Gastrocnemius medialis (tissue), 4 donors: ENCODE data around the gene CHTF8. TPM values are rescaled to one million over a fixed set of nuclear protein-coding genes. Genes with fewer than 3 reads are reported as not detected.

ENCODE experiments used
- ATAC-seq, 2 donors: fragments of 150-250 bp; one replicate each; pipeline ENCODE4 v1.9.1; 2016
- DNase-seq, 2 donors: peaks; one replicate each; pipeline ENCODE4 v3.0.0-alpha.2; 2019
- H3K27ac ChIP-seq, 4 donors: fragments of 200-600 bp; sonication (generic); 1 replicate in 1 of 4; 2 replicates in 3 of 4; pipeline ENCODE4 v1.5.1; 2016 to 2018; ENCODE audit warnings: mild to moderate bottlenecking in 2 of 4, moderate library complexity in 1 of 4
- H3K27me3 ChIP-seq, 3 donors: fragments of 200-600 bp; sonication (generic) in 2 of 3; 1 replicate in 1 of 3; 2 replicates in 2 of 3; pipeline versions ENCODE4 v1.5.1 to v1.6.0; 2016 to 2019; ENCODE audit warnings: mild to moderate bottlenecking in 1 of 3, moderate library complexity in 1 of 3
- H3K36me3 ChIP-seq, 2 donors: fragments of 200-600 bp; sonication (generic) in 1 of 2; one replicate each; pipeline ENCODE4 v1.5.1; 2017 to 2018
- H3K4me1 ChIP-seq, 2 donors: fragments of 200-600 bp; sonication (generic) in 1 of 2; one replicate each; pipeline ENCODE4 v1.5.1; 2016 to 2017; ENCODE audit warnings: mild to moderate bottlenecking in 2 of 2
- H3K4me3 ChIP-seq, 4 donors: fragments of 200-600 bp; sonication (generic) in 3 of 4; 1 replicate in 1 of 4; 2 replicates in 3 of 4; pipeline ENCODE4 v1.5.1; 2016 to 2019; ENCODE audit warnings: mild to moderate bottlenecking in 2 of 4
- H3K9me3 ChIP-seq, 3 donors: fragments of 200-600 bp; sonication (generic) in 2 of 3; 1 replicate in 1 of 3; 2 replicates in 2 of 3; pipeline ENCODE4 v1.5.1; 2016 to 2019
- POLR2A ChIP-seq, 2 donors: fragments of 450-650 bp; IDR thresholded peaks; one replicate each; pipeline ENCODE4 v1.6.1; 2017; ENCODE audit warnings: antibody characterized with exemption in 2 of 2, mild to moderate bottlenecking in 2 of 2, moderate library complexity in 2 of 2
- in situ Hi-C, 4 donors: fragments of 200-750 bp; cut with MboI; loops; one replicate each; pipeline versions ENCODE4 v1.15.0 to v1.8.0; 2017; ENCODE audit warnings: low sequenced_read_pairs in 4 of 4
- intact Hi-C: fragments of 100-400 bp; cut with DNase I; formaldehyde crosslinking; loops from one replicate; pipeline ENCODE4 v1.15.1; 2023; ENCODE audit warnings: low total_unique reads
- total RNA-seq, 4 donors: library from RNA; depleted of rRNA; stranded (reverse); fragments of >200 nt; gene quantifications; one replicate each; pipeline versions ENCODE4 v1.1.0 to v1.2.3, GENCODE V29; 2016
- TF ChIP-seq, protein P1 (sequence below), 5 experiments: fragments of 450-650 bp in 3 of 5; fragments of 200-600 bp in 2 of 5; sonication (generic) in 2 of 5; IDR thresholded peaks in 4 of 5; conservative IDR thresholded peaks in 1 of 5; 1 replicate in 4 of 5; 2 replicates in 1 of 5; pipeline ENCODE4 v1.5.1; 2016 to 2019; ENCODE audit warnings: antibody characterized with exemption in 5 of 5, mild to moderate bottlenecking in 3 of 5, moderate library complexity in 3 of 5

CHTF8 gene
- total RNA-seq, 4 donors from 2014 or later = 27.3 to 52.3 (median 34.8) TPM

DNA sequence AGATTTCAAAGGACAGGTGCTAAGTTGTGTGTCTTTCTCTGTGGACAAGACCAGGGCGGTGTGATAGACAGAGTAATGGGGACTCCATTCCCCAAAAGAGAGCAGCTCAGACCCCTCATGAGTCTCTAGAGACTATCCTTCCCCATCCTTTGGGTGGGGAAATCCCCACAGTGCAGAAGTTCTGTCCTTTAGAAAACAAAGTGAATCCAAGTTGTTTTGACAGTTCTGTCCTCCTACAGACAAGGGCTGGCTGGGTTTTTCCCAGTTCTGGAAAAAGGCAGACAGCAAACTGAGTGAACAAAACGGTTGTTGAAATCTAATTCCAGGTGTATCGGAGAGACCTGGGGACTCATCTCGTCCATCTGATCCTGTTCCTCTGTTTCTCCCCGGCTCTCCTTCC is 37.9 kb downstream of the CHTF8 start:
- no peaks in the 10 kb centered on the region for H3K9me3 ChIP-seq
- no peaks in the 10 kb centered on the region for H3K27me3 ChIP-seq
- TF ChIP-seq, protein P1, sequence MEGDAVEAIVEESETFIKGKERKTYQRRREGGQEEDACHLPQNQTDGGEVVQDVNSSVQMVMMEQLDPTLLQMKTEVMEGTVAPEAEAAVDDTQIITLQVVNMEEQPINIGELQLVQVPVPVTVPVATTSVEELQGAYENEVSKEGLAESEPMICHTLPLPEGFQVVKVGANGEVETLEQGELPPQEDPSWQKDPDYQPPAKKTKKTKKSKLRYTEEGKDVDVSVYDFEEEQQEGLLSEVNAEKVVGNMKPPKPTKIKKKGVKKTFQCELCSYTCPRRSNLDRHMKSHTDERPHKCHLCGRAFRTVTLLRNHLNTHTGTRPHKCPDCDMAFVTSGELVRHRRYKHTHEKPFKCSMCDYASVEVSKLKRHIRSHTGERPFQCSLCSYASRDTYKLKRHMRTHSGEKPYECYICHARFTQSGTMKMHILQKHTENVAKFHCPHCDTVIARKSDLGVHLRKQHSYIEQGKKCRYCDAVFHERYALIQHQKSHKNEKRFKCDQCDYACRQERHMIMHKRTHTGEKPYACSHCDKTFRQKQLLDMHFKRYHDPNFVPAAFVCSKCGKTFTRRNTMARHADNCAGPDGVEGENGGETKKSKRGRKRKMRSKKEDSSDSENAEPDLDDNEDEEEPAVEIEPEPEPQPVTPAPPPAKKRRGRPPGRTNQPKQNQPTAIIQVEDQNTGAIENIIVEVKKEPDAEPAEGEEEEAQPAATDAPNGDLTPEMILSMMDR (IDR thresholded peaks at IDR 0.05 in 4 of 5, conservative IDR thresholded peaks at IDR 0.05 in 1 of 5) = no peak
- no peak for TF ChIP-seq POLR2A (IDR thresholded peaks at IDR 0.05)
- intact Hi-C loops (no loop called here), in situ Hi-C loops (no loop called here)
- H3K27ac ChIP-seq = no peak overlapping the region
- no peaks in the 10 kb centered on the region for H3K36me3 ChIP-seq
- H3K4me3 ChIP-seq = no peak overlapping the region
- DNase-seq = no peak
- no peaks in the 10 kb centered on the region for H3K4me1 ChIP-seq
- no peak for ATAC-seq

DNA sequence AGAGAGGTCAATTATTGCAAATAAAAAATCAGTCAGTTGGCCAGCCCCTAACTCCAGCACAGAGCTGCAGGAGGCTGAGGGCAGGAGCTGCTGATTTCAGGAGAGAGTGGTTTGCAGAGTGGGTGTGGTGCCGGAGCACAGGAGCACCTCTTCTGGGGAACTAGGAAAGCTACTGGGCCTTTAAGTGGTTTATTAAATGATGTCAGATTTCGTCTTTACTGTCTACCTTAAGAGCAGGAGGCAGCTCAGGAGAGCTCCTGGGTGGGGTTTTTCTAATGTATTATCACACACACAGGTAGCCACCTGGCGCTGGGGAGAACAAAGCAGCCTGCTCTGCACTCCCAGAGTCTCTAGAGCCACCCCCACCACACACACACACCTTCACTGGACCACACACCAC is 38.4 kb downstream of the CHTF8 start:
- intact Hi-C loops = no loop called here
- Histone ChIP-seq H3K4me1 (no peaks in the 10 kb centered on the region), H3K27ac (no peak overlapping the region), H3K27me3 (no peaks in the 10 kb centered on the region), H3K36me3 (no peaks in the 10 kb centered on the region), H3K4me3 (no peak overlapping the region), H3K9me3 (no peaks in the 10 kb centered on the region)
- TF ChIP-seq POLR2A (IDR thresholded peaks at IDR 0.05) = no peak
- TF ChIP-seq, protein P1 (IDR thresholded peaks at IDR 0.05 in 4 of 5, conservative IDR thresholded peaks at IDR 0.05 in 1 of 5) = no peak
- no peak for DNase-seq
- no peak for ATAC-seq
- in situ Hi-C loops = no loop called here

DNA sequence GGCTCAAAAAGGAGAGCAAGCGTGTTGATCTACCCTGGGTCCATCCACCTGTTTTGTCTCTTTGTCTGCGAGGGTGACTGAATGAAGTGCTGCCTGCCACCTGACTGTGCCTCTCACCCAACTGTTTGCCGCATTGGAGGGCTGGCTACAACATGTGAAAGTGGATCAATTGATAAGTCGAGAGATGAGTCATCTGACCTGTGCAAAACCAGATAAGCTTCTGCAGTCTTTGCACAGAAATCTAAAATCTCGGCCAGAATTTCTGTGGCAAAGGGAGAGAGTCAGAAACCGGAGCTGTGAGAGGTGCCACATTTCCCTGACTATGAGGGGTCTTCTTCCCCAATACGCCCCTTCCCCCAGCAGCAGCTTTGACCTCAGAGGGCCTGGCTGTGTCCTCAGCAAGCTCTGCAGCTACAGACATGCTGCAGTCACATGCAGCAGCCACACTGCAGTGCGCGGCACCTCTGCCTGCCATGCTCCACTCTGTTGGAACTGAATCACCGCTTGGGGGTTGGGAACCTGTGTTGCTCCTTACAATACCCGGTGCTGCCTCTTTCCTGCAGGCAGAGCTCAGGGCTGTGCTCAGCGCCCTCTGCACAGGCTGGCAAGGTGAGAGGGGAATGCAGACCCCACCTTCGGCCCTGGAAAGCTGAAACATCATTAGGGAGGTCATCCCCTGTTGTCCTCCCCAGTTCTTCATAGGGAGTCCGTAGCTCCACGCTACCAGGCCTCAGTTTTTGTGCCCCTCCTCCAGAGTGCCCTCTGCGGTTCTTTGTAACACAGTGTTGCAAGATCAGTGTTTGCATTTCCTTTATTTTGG is 43.1 kb downstream of the CHTF8 start:
- no peaks in the 10 kb centered on the region for H3K27me3 ChIP-seq
- H3K4me3 ChIP-seq = no peak overlapping the region
- DNase-seq = no peak
- H3K4me1 ChIP-seq = no peaks in the 10 kb centered on the region
- in situ Hi-C loops = no loop called here
- intact Hi-C loops = no loop called here
- H3K27ac ChIP-seq = no peak overlapping the region
- ATAC-seq = no peak
- no peak for TF ChIP-seq POLR2A (IDR thresholded peaks at IDR 0.05)
- TF ChIP-seq, protein P1 (IDR thresholded peaks at IDR 0.05 in 4 of 5, conservative IDR thresholded peaks at IDR 0.05 in 1 of 5) = no peak
- peaks cover 0 to 5% of the 10 kb centered on the region in 2 donors for H3K36me3 ChIP-seq
- no peaks in the 10 kb centered on the region for H3K9me3 ChIP-seq

DNA sequence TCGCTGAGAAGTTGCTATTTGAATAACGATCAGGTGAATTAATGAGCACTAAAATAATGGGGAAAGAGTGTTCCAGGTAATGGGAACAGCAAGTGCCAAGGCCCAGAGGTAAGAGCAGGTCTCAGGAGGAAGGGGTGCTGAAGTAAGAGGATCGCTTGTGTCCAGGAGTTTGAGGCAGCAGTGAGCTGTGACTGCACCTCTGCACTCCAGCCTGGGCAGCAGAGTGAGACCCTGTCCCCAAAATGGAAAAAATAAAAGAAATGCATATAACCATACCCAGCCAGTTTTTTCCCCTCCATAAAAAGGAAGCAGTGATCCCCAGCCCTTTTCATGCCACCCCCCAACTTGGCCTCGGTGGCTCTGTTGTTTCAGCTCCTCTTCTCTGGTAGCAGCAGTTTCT is 43.7 kb downstream of the CHTF8 start:
- Histone ChIP-seq H3K9me3 (no peaks in the 10 kb centered on the region), H3K4me1 (no peaks in the 10 kb centered on the region), H3K36me3 (peaks cover 0 to 10% of the 10 kb centered on the region in 2 donors), H3K4me3 (no peak overlapping the region), H3K27me3 (no peaks in the 10 kb centered on the region), H3K27ac (no peak overlapping the region)
- ATAC-seq (no peak), DNase-seq (no peak)
- intact Hi-C loops (no loop called here), in situ Hi-C loops (no loop called here)
- no peak for TF ChIP-seq POLR2A (IDR thresholded peaks at IDR 0.05)
- TF ChIP-seq, protein P1 (IDR thresholded peaks at IDR 0.05 in 4 of 5, conservative IDR thresholded peaks at IDR 0.05 in 1 of 5) = no peak
